Inflammatory macrophage treated with lipopolysaccharide for 1 hour (primary cell): ENCODE results near the gene ITGA7.

Source experiments
- DNase-seq, 2 donors: peaks; one replicate each; pipeline ENCODE4 v3.0.0-alpha.2; 2020 to 2022

The ITGA7 gene

GRCh38 chr12:55676707-55677106 is 31.0 kb downstream of the ITGA7 start:
- DNase-seq, result peak; percentile 72 to 90

GRCh38 chr12:55675666-55676065 is 32.0 kb downstream of the ITGA7 start:
- DNase-seq, result peak; percentile 44 to 64

- DNase-seq, result peak; percentile 31 to 43
These were observed 34.1 kb downstream of the ITGA7 start for GRCh38 chr12:55673638-55674037.

- DNase-seq, result no peak
These were observed 36.0 kb downstream of the ITGA7 start for GRCh38 chr12:55671746-55672145.

GRCh38 chr12:55670276-55670675 is 37.4 kb downstream of the ITGA7 start:
- no peak for DNase-seq

- no peak for DNase-seq
These were observed 41.2 kb downstream of the ITGA7 start for GRCh38 chr12:55666508-55666907.

- no peak for DNase-seq
These were observed 42.9 kb downstream of the ITGA7 start for GRCh38 chr12:55664826-55665225.

- no peak for DNase-seq
These were observed 44.3 kb downstream of the ITGA7 start for GRCh38 chr12:55663391-55663790.

GRCh38 chr12:55659486-55660385 is 48.0 kb downstream of the ITGA7 start:
- DNase-seq, result peak; percentile 28 to 59

- DNase-seq, result no peak
These were observed 48.9 kb downstream of the ITGA7 start for GRCh38 chr12:55658635-55659391.

- no peak for DNase-seq
These were observed 49.5 kb downstream of the ITGA7 start for GRCh38 chr12:55658212-55658611.

GRCh38 chr12:55657212-55657611 is 50.5 kb downstream of the ITGA7 start:
- DNase-seq, result no peak

GRCh38 chr12:55654511-55655214 is 53.0 kb downstream of the ITGA7 start:
- DNase-seq, result no peak

GRCh38 chr12:55653031-55653430 is 54.7 kb downstream of the ITGA7 start:
- no peak for DNase-seq

GRCh38 chr12:55652352-55652751 is 55.4 kb downstream of the ITGA7 start:
- DNase-seq, result peak; percentile 40 to 42

GRCh38 chr12:55651299-55651683 is 56.4 kb downstream of the ITGA7 start:
- no peak for DNase-seq

GRCh38 chr12:55650620-55651298 is 56.9 kb downstream of the ITGA7 start:
- DNase-seq, result peak; percentile 67 to 84

GRCh38 chr12:55647027-55647426 is 60.7 kb downstream of the ITGA7 start:
- DNase-seq, result no peak

GRCh38 chr12:55644591-55644990 is 63.1 kb downstream of the ITGA7 start:
- DNase-seq, result peak; percentile 51 to 53

- DNase-seq, result peak; percentile 76 to 85
These were observed 65.0 kb downstream of the ITGA7 start for GRCh38 chr12:55642669-55643068.

GRCh38 chr12:55642267-55642666 is 65.4 kb downstream of the ITGA7 start:
- peak; percentile 82 to 84 for DNase-seq

GRCh38 chr12:55641595-55641994 is 66.1 kb downstream of the ITGA7 start:
- DNase-seq, result no peak

- DNase-seq, result no peak
These were observed 70.2 kb downstream of the ITGA7 start for GRCh38 chr12:55637467-55637866.
